ENCODE data around the gene MRPL55. TPM values are rescaled to one million over a fixed set of nuclear protein-coding genes. Genes with fewer than 3 reads are reported as not detected.

Gene MRPL55
- total RNA-seq, 1 donor from 2014 or later, result 42.4 TPM

- H3K4me1 ChIP-seq, result peaks cover 24% of the 10 kb centered on the region
- H3K4me3 ChIP-seq, result peak overlapping the region; percentile 100
- H3K36me3 Mint-ChIP-seq, result peaks cover 28% of the 10 kb centered on the region
- H3K36me3 ChIP-seq, result no peaks in the 10 kb centered on the region
- H3K27ac Mint-ChIP-seq, result peak overlapping the region; percentile 54
- peaks cover 6% of the 10 kb centered on the region for H3F3A ChIP-seq (ENCODE audit: low read depth)
- H3K9me3 Mint-ChIP-seq, result peaks cover 2% of the 10 kb centered on the region
- peak overlapping the region; percentile 98 for H3K4me2 ChIP-seq
- H2AFZ ChIP-seq (replicated peaks), result no peak overlapping the region
- DNase-seq (ENCODE audit: low spot score), result no peak
- H3K4me1 Mint-ChIP-seq, result peaks cover 48% of the 10 kb centered on the region
- H3K27me3 ChIP-seq, result no peaks in the 10 kb centered on the region
- peak overlapping the region; percentile 99 for H3K9ac ChIP-seq
- TF ChIP-seq EZH2phosphoT487 (IDR thresholded peaks at IDR 0.05) (no peak), EZH2 (IDR thresholded peaks at IDR 0.05) (no peak), CTCF (IDR thresholded peaks at IDR 0.05) (no peak)
- H3K4me3 Mint-ChIP-seq, result peak overlapping the region; percentile 99
- no peak overlapping the region for H3K27ac ChIP-seq
- H3K9me3 ChIP-seq (ENCODE audit: low read depth), result no peaks in the 10 kb centered on the region
- peaks cover 68% of the 10 kb centered on the region for H3K79me2 ChIP-seq (ENCODE audit: low read depth)
- H3K27me3 Mint-ChIP-seq (ENCODE audit: insufficient read depth, low read depth), result peaks cover 9% of the 10 kb centered on the region
- H4K20me1 ChIP-seq (ENCODE audit: low read depth), result peaks cover 65% of the 10 kb centered on the region
Observed at GRCh38 chr1:228084325-228084724, 24.8 kb downstream of the MRPL55 start.

GRCh38 chr1:228083871-228084278, 25.2 kb downstream of the MRPL55 start:
- peaks cover 2% of the 10 kb centered on the region for H3K9me3 Mint-ChIP-seq

GRCh38 chr1:228082918-228083870, 25.9 kb downstream of the MRPL55 start:
- peaks cover 57% of the 10 kb centered on the region for H3K79me2 ChIP-seq (ENCODE audit: low read depth)
- peaks cover 9% of the 10 kb centered on the region for H3K27me3 Mint-ChIP-seq (ENCODE audit: insufficient read depth, low read depth)
- H3K9ac ChIP-seq, result peak overlapping the region; percentile 99
- H2AFZ ChIP-seq (replicated peaks), result peak overlapping the region; percentile 58
- H3F3A ChIP-seq (ENCODE audit: low read depth), result peaks cover 6% of the 10 kb centered on the region
- peak overlapping the region; percentile 99 for H3K4me3 Mint-ChIP-seq
- DNase-seq (ENCODE audit: low spot score), result peak; percentile 59
- H3K27ac ChIP-seq, result peak overlapping the region; percentile 94
- H3K9me3 ChIP-seq (ENCODE audit: low read depth), result no peaks in the 10 kb centered on the region
- H3K36me3 Mint-ChIP-seq, result peaks cover 19% of the 10 kb centered on the region
- H4K20me1 ChIP-seq (ENCODE audit: low read depth), result peaks cover 53% of the 10 kb centered on the region
- peak overlapping the region; percentile 98 for H3K4me2 ChIP-seq
- H3K4me1 ChIP-seq, result peaks cover 31% of the 10 kb centered on the region
- H3K4me3 ChIP-seq, result peak overlapping the region; percentile 100
- no peak for TF ChIP-seq EZH2 (IDR thresholded peaks at IDR 0.05)
- TF ChIP-seq CTCF (IDR thresholded peaks at IDR 0.05), result no peak
- TF ChIP-seq EZH2phosphoT487 (IDR thresholded peaks at IDR 0.05), result no peak
- H3K36me3 ChIP-seq, result no peaks in the 10 kb centered on the region
- H3K27me3 ChIP-seq, result no peaks in the 10 kb centered on the region
- peaks cover 2% of the 10 kb centered on the region for H3K9me3 Mint-ChIP-seq
- peaks cover 48% of the 10 kb centered on the region for H3K4me1 Mint-ChIP-seq
- H3K27ac Mint-ChIP-seq, result peak overlapping the region; percentile 96

More at GRCh38 chr1:228083871-228084278, 25.2 kb downstream of the MRPL55 start:
- Histone ChIP-seq H3K4me1 (peaks cover 26% of the 10 kb centered on the region), H3K4me3 (peak overlapping the region; percentile 100), H3K36me3 (no peaks in the 10 kb centered on the region), H3K9ac (peak overlapping the region; percentile 99), H3F3A (ENCODE audit: low read depth) (peaks cover 6% of the 10 kb centered on the region), H3K4me2 (peak overlapping the region; percentile 98), H3K79me2 (ENCODE audit: low read depth) (peaks cover 63% of the 10 kb centered on the region), H2AFZ (replicated peaks) (no peak overlapping the region), H3K27me3 (no peaks in the 10 kb centered on the region), H3K27ac (no peak overlapping the region), H4K20me1 (ENCODE audit: low read depth) (peaks cover 60% of the 10 kb centered on the region), H3K9me3 (ENCODE audit: low read depth) (no peaks in the 10 kb centered on the region)
- H3K36me3 Mint-ChIP-seq, result peaks cover 25% of the 10 kb centered on the region
- H3K4me3 Mint-ChIP-seq, result peak overlapping the region; percentile 99
- peak; percentile 50 for DNase-seq (ENCODE audit: low spot score)
- H3K27ac Mint-ChIP-seq, result peak overlapping the region; percentile 96
- peaks cover 9% of the 10 kb centered on the region for H3K27me3 Mint-ChIP-seq (ENCODE audit: insufficient read depth, low read depth)
- TF ChIP-seq EZH2phosphoT487 (IDR thresholded peaks at IDR 0.05) (no peak), CTCF (IDR thresholded peaks at IDR 0.05) (peak; percentile 4)
- H3K4me1 Mint-ChIP-seq, result peaks cover 48% of the 10 kb centered on the region
